GM19467 (cell line): ENCODE measurements around the gene PLXNB1.

ENCODE experiments used
- ATAC-seq: cut with Tn5 transposase; IDR thresholded peaks from one replicate; pipeline ENCODE4 v1.9.1; 2021; ENCODE audit warnings: mild to moderate bottlenecking, moderate library complexity; ENCODE audit not compliant: unreplicated experiment

The PLXNB1 gene

GRCh38 chr3:48371651-48372376 is 58.1 kb downstream of the PLXNB1 start, which contains the start of gene FBXW12:
TSS of gene FBXW12 (plus strand) at chr3:48372219. CDS start at chr3:48372768, 549 bp downstream.
- no peak for ATAC-seq

- no peak for ATAC-seq
These were observed 59.6 kb downstream of the PLXNB1 start for GRCh38 chr3:48370333-48370713.

- ATAC-seq, result no peak
These were observed 60.1 kb downstream of the PLXNB1 start for GRCh38 chr3:48369693-48370332.

GRCh38 chr3:48367201-48367600 is 62.7 kb downstream of the PLXNB1 start:
- no peak for ATAC-seq

- ATAC-seq, result no peak
These were observed 65.0 kb downstream of the PLXNB1 start for GRCh38 chr3:48364840-48365239.

- ATAC-seq, result no peak
These were observed 68.0 kb downstream of the PLXNB1 start for GRCh38 chr3:48361928-48362327.

GRCh38 chr3:48356419-48356818 is 73.5 kb downstream of the PLXNB1 start:
- ATAC-seq, result no peak

- no peak for ATAC-seq
These were observed 75.9 kb downstream of the PLXNB1 start for GRCh38 chr3:48353987-48354386.
